ENCODE measurements around the gene PPP2R2C. TPM values are rescaled to one million over a fixed set of nuclear protein-coding genes. Genes with fewer than 3 reads are reported as not detected.
A peak's percentile ranks its signal among the peaks of the same experiment; 100 is the strongest.

The PPP2R2C gene
- polyA plus RNA-seq, 1 of the 3 experiments (the other 2 are of a cell fraction), result 0.21 TPM

DNA sequence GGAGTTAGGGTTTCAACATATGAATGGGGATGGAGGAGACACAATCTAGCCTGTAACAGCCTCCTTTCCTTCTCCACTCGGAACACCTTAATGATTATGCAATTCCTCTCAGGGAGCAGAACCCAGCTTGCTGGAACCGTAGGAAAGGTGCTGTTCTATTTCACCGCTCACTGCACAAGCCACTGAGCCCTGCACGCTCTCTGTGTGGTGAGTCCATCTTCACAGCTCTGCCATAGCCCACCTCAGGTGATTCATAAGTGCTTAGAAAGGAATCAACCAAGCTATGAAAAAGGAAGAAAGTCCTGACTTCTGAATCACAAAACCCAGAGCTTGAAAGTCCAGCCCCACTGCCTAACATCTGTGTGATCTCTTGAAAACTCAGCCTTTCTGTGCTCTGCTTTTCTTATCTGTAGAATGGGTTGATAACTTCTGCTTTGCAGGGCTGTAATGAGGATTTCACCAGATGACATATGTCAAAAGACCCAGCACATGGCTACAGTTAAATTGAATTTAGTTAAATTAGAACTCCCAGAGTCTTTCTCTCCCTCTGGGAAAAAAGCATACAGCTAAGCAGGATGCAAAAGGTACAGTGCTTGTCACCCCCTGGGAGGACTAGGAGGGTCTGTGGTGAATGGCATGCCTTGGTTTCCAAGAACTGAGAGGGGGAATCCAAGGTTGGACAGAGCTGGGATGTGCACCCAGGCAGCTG, 111.2 kb downstream of the PPP2R2C start:
- ChIA-PET CTCF (interaction anchor here (0.7 to 2.5 kb wide), 17 partner anchors 15 to 709 kb away, joined by 3 to 13 read pairs (median 3); no protein-coding TSS in a partner anchor), POLR2A (no interaction called here)
- peaks cover 0 to 11% of the 10 kb centered on the region in 2 experiments; a peak in 1 of 4 replicates for H3K4me1 ChIP-seq (ENCODE audit: control insufficient read depth in 1 of 2, insufficient read depth in 2 of 2, low read depth in 1 of 2, low read length in 1 of 2)
- peak; percentile 51 for DNase-seq
- H3K27me3 ChIP-seq (ENCODE audit: insufficient read depth), result no peaks in the 10 kb centered on the region
- peak; percentile 78 for TF ChIP-seq MXI1 (IDR thresholded peaks at IDR 0.05; ENCODE audit: low read depth, low read length)
- TF ChIP-seq RFX5 (IDR thresholded peaks at IDR 0.05; ENCODE audit: low read length), result no peak
- no peak for TF ChIP-seq SIN3A (IDR thresholded peaks at IDR 0.05; ENCODE audit: borderline replicate concordance, low read depth, low read length)
- TF ChIP-seq FOSL2 (IDR thresholded peaks at IDR 0.05; ENCODE audit: borderline replicate concordance, low read depth), result no peak
- TF ChIP-seq FOXJ3 (CRISPR knock-in tag; IDR thresholded peaks at IDR 0.05), result no peak
- TF ChIP-seq REST (IDR thresholded peaks at IDR 0.05; ENCODE audit: low read depth, low read length), result no peak
- TF ChIP-seq JUND (IDR thresholded peaks at IDR 0.05), result no peak
- H3K36me3 ChIP-seq (replicated peaks in 1 of 2; ENCODE audit: control insufficient read depth in 1 of 2, insufficient read depth in 2 of 2, low read length in 1 of 2), result no peaks in the 10 kb centered on the region
- no peak overlapping the region for H3K9ac ChIP-seq
- no peak overlapping the region for H2AFZ ChIP-seq (ENCODE audit: low read depth)
- no peak overlapping the region for H3K4me3 ChIP-seq (ENCODE audit: low read depth in 2 of 2, low read length in 1 of 2)
- WGBS (ENCODE audit: low lambda C conversion rate), result 23% methylated on average over 4 of the region's 4 CpGs
- no peak overlapping the region for H3K4me2 ChIP-seq
- H4K20me1 ChIP-seq (ENCODE audit: insufficient read depth), result no peaks in the 10 kb centered on the region
- H3K9me3 ChIP-seq, result no peaks in the 10 kb centered on the region
- H3K27ac ChIP-seq (ENCODE audit: low read depth in 2 of 2, low read length in 1 of 2), result no peak overlapping the region
- no peaks in the 10 kb centered on the region for H3F3A ChIP-seq (replicated peaks; ENCODE audit: insufficient read depth)
- H3K79me2 ChIP-seq (ENCODE audit: insufficient read depth), result no peaks in the 10 kb centered on the region
- no peaks in the 10 kb centered on the region for H3K9me2 ChIP-seq

DNA sequence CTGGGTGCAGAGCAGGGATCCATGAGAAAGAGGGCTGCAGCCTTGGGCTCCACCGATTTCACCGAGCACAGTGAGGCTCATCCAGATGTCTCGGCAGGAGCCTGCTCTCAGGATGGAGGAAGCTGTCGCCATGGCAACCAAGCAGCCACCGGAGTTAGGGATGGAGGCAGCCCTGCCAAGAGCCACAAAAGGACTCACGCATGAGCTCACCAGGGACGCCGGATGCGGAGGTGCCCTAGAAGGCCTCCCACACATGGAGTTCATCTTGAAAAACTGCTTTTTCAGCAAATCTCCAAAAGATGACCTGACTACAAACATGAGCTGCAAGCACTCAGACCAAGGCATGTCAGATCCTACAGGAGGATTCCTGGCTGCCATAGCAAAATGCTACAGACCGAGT, 112.0 kb downstream of the PPP2R2C start:
- H4K20me1 ChIP-seq (ENCODE audit: insufficient read depth), result no peaks in the 10 kb centered on the region
- H3K4me2 ChIP-seq, result no peak overlapping the region
- H3K27me3 ChIP-seq (ENCODE audit: insufficient read depth), result no peaks in the 10 kb centered on the region
- no peaks in the 10 kb centered on the region for H3K36me3 ChIP-seq (replicated peaks in 1 of 2; ENCODE audit: control insufficient read depth in 1 of 2, insufficient read depth in 2 of 2, low read length in 1 of 2)
- no peaks in the 10 kb centered on the region for H3K9me2 ChIP-seq
- no peaks in the 10 kb centered on the region for H3F3A ChIP-seq (replicated peaks; ENCODE audit: insufficient read depth)
- ChIA-PET CTCF (interaction anchor here (1.0 to 2.5 kb wide), 7 partner anchors 13 to 189 kb away, joined by 3 to 13 read pairs (median 4); no protein-coding TSS in a partner anchor), POLR2A (no interaction called here)
- H3K27ac ChIP-seq (ENCODE audit: low read depth in 2 of 2, low read length in 1 of 2), result peak overlapping the region in 1 of 2 experiments; percentile 39; a peak in 2 of 4 replicates
- no peak overlapping the region for H3K9ac ChIP-seq
- H3K4me1 ChIP-seq (ENCODE audit: control insufficient read depth in 1 of 2, insufficient read depth in 2 of 2, low read depth in 1 of 2, low read length in 1 of 2), result peaks cover 0 to 11% of the 10 kb centered on the region in 2 experiments; a peak in 1 of 4 replicates
- no peak overlapping the region for H2AFZ ChIP-seq (ENCODE audit: low read depth)
- no peaks in the 10 kb centered on the region for H3K79me2 ChIP-seq (ENCODE audit: insufficient read depth)
- peak; percentile 84 for DNase-seq
- no peaks in the 10 kb centered on the region for H3K9me3 ChIP-seq
- H3K4me3 ChIP-seq (ENCODE audit: low read depth in 2 of 2, low read length in 1 of 2), result no peak overlapping the region
- 24% methylated on average over 10 of the region's 10 CpGs for WGBS (ENCODE audit: low lambda C conversion rate)
- TF ChIP-seq ZBTB33 (IDR thresholded peaks at IDR 0.05; ENCODE audit: borderline replicate concordance, low read depth), result no peak
- no peak for TF ChIP-seq FOSL2 (IDR thresholded peaks at IDR 0.05; ENCODE audit: borderline replicate concordance, low read depth)
- TF ChIP-seq MXI1 (IDR thresholded peaks at IDR 0.05; ENCODE audit: low read depth, low read length), result no peak
- no peak for TF ChIP-seq SMC3 (IDR thresholded peaks at IDR 0.05; ENCODE audit: low read depth, low read length)
- TF ChIP-seq, protein P1, sequence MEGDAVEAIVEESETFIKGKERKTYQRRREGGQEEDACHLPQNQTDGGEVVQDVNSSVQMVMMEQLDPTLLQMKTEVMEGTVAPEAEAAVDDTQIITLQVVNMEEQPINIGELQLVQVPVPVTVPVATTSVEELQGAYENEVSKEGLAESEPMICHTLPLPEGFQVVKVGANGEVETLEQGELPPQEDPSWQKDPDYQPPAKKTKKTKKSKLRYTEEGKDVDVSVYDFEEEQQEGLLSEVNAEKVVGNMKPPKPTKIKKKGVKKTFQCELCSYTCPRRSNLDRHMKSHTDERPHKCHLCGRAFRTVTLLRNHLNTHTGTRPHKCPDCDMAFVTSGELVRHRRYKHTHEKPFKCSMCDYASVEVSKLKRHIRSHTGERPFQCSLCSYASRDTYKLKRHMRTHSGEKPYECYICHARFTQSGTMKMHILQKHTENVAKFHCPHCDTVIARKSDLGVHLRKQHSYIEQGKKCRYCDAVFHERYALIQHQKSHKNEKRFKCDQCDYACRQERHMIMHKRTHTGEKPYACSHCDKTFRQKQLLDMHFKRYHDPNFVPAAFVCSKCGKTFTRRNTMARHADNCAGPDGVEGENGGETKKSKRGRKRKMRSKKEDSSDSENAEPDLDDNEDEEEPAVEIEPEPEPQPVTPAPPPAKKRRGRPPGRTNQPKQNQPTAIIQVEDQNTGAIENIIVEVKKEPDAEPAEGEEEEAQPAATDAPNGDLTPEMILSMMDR (IDR thresholded peaks at IDR 0.05), result no peak
- TF ChIP-seq TAF1 (IDR thresholded peaks at IDR 0.05; ENCODE audit: borderline replicate concordance, low read depth, low read length), result no peak
- no peak for TF ChIP-seq TCF12 (IDR thresholded peaks at IDR 0.05)
- TF ChIP-seq CHD2 (IDR thresholded peaks at IDR 0.05; ENCODE audit: low read length, partially characterized antibody), result no peak
- no peak for TF ChIP-seq RFX5 (IDR thresholded peaks at IDR 0.05; ENCODE audit: low read length)
- no peak for TF ChIP-seq TEAD4 (IDR thresholded peaks at IDR 0.05; ENCODE audit: borderline replicate concordance, insufficient read depth)
- TF ChIP-seq GABPA (IDR thresholded peaks at IDR 0.05; ENCODE audit: low read depth), result no peak
- TF ChIP-seq, protein P2, sequence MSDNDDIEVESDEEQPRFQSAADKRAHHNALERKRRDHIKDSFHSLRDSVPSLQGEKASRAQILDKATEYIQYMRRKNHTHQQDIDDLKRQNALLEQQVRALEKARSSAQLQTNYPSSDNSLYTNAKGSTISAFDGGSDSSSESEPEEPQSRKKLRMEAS (IDR thresholded peaks at IDR 0.05; ENCODE audit: low read depth), result no peak
- TF ChIP-seq FOXM1 (IDR thresholded peaks at IDR 0.05; ENCODE audit: low read depth), result no peak
- no peak for TF ChIP-seq RXRA (IDR thresholded peaks at IDR 0.05; ENCODE audit: borderline replicate concordance, low read depth)
- TF ChIP-seq RAD21 (IDR thresholded peaks at IDR 0.05; ENCODE audit: low read length), result no peak
- TF ChIP-seq POLR2AphosphoS5 (IDR thresholded peaks at IDR 0.05; ENCODE audit: low read depth, low read length), result no peak

Measured in SK-N-SH (cell line).